Prostate gland (tissue), 2 donors: ENCODE data around the gene GPAT2. TPM values are rescaled to one million over a fixed set of nuclear protein-coding genes. Genes with fewer than 3 reads are reported as not detected.
"Not testable (repeated sequence)": the region's sequence is repeated elsewhere in the genome, so short reads cannot be mapped to it uniquely, and the experiment has no call there.

Source experiments
- DNase-seq: peaks from one replicate; pipeline ENCODE4 v3.0.0-alpha.2; 2019; ENCODE audit warnings: low spot score
- H3K27ac ChIP-seq, 2 donors: fragments of 200-600 bp; sonication (generic); 2 replicates each; pipeline ENCODE4 v1.5.1; 2017 to 2019
- H3K27me3 ChIP-seq: fragments of 200-600 bp; sonication (generic); replicated peaks from 2 replicates; pipeline ENCODE4 v1.5.1; 2019; ENCODE audit not compliant: insufficient read depth
- H3K36me3 ChIP-seq, 2 donors: fragments of 200-600 bp; sonication (generic); 1 replicate in 1 of 2; 2 replicates in 1 of 2; pipeline versions ENCODE4 v1.5.1 to v1.8.1; 2017 to 2019
- H3K4me1 ChIP-seq: fragments of 200-600 bp; sonication (generic); replicated peaks from 2 replicates; pipeline ENCODE4 v1.5.1; 2019
- H3K4me3 ChIP-seq, 2 donors: fragments of 200-600 bp; sonication (generic); 2 replicates each; pipeline ENCODE4 v1.5.1; 2017 to 2019
- H3K9me3 ChIP-seq: fragments of 200-600 bp; sonication (generic); 2 replicates; pipeline ENCODE4 v1.5.1; 2017
- CTCF ChIP-seq, 4 experiments: fragments of 200-600 bp in 2 of 4; fragments of 450-650 bp in 2 of 4; sonication (generic) in 2 of 4; IDR thresholded peaks; 1 replicate in 3 of 4; 2 replicates in 1 of 4; pipeline ENCODE4 v1.5.1; 2016 to 2019; ENCODE audit warnings: antibody characterized with exemption in 4 of 4, mild to moderate bottlenecking in 2 of 4, moderate library complexity in 2 of 4
- POLR2A ChIP-seq: fragments of 450-650 bp; IDR thresholded peaks from one replicate; pipeline ENCODE4 v1.6.1; 2016; ENCODE audit warnings: antibody characterized with exemption, mild to moderate bottlenecking
- POLR2AphosphoS5 ChIP-seq: sonication (generic); formaldehyde crosslinking; IDR thresholded peaks from one replicate; pipeline ENCODE4 v1.6.1; 2017; ENCODE audit warnings: antibody characterized with exemption
- WGBS: methylation state at CpG from one replicate; pipeline ENCODE4 v1.1.5; 2018; 5-methylcytosine and 5-hydroxymethylcytosine counted together
- intact Hi-C: fragments of 100-400 bp; cut with DNase I; formaldehyde crosslinking; loops from one replicate; pipeline ENCODE4 v1.14.2; 2022
- total RNA-seq, 2 donors: library from RNA; depleted of rRNA; stranded (reverse); fragments of >200 nt; gene quantifications; one replicate each; pipeline ENCODE4 v1.1.0, GENCODE V29; 2016

GPAT2 gene
- total RNA-seq, 2 donors from 2014 or later = 0.96 to 19.5 TPM

- 92% methylated on average over 5 of the region's 5 CpGs for WGBS
- H3K27me3 ChIP-seq, H3K4me1 ChIP-seq, H3K27ac ChIP-seq, H3K4me3 ChIP-seq, H3K36me3 ChIP-seq, DNase-seq, intact Hi-C loops, H3K9me3 ChIP-seq: not testable (repeated sequence)
These were observed 35.6 kb upstream of the GPAT2 start for GRCh38 chr2:96070351-96070750.

- H3K27ac ChIP-seq, DNase-seq, H3K27me3 ChIP-seq, H3K9me3 ChIP-seq, H3K36me3 ChIP-seq, intact Hi-C loops, H3K4me3 ChIP-seq, H3K4me1 ChIP-seq: not testable (repeated sequence)
- 61% methylated on average over 6 of the region's 8 CpGs for WGBS
These were observed 35.2 kb upstream of the GPAT2 start for GRCh38 chr2:96069878-96070277.

GRCh38 chr2:96067902-96068581 is 33.3 kb upstream of the GPAT2 start:
- H3K27me3 ChIP-seq, H3K4me3 ChIP-seq, H3K27ac ChIP-seq, intact Hi-C loops, H3K9me3 ChIP-seq, H3K36me3 ChIP-seq, H3K4me1 ChIP-seq, DNase-seq: not testable (repeated sequence)
- WGBS = 42% methylated on average over 9 of the region's 9 CpGs

- intact Hi-C loops, H3K4me1 ChIP-seq, H3K36me3 ChIP-seq, H3K27me3 ChIP-seq, H3K9me3 ChIP-seq, H3K4me3 ChIP-seq, DNase-seq, H3K27ac ChIP-seq: not testable (repeated sequence)
- 75% methylated on average over 2 of the region's 2 CpGs for WGBS
These were observed 32.5 kb upstream of the GPAT2 start for GRCh38 chr2:96067098-96067660.

GRCh38 chr2:96066511-96066910 is 31.8 kb upstream of the GPAT2 start:
- H3K9me3 ChIP-seq, H3K27me3 ChIP-seq, H3K36me3 ChIP-seq, H3K4me1 ChIP-seq, H3K4me3 ChIP-seq, H3K27ac ChIP-seq, DNase-seq, intact Hi-C loops: not testable (repeated sequence)
- 91% methylated on average over 7 of the region's 7 CpGs for WGBS

GRCh38 chr2:96065954-96066353 is 31.2 kb upstream of the GPAT2 start:
- H3K4me1 ChIP-seq, DNase-seq, H3K9me3 ChIP-seq, H3K36me3 ChIP-seq, H3K27ac ChIP-seq, H3K27me3 ChIP-seq, H3K4me3 ChIP-seq, intact Hi-C loops: not testable (repeated sequence)
- WGBS = 89% methylated on average over 4 of the region's 4 CpGs

GRCh38 chr2:96065381-96065930 is 30.7 kb upstream of the GPAT2 start:
- Histone ChIP-seq H3K27me3 (no peaks in the 10 kb centered on the region), H3K36me3 (no peaks in the 10 kb centered on the region), H3K9me3 (no peaks in the 10 kb centered on the region), H3K4me3 (no peak overlapping the region), H3K27ac (no peak overlapping the region), H3K4me1 (no peaks in the 10 kb centered on the region)
- intact Hi-C loops = no loop called here
- TF ChIP-seq POLR2AphosphoS5 (no peak), POLR2A (no peak), CTCF (IDR thresholded peaks at IDR 0.05) (no peak)
- WGBS = 94% methylated on average over 4 of the region's 4 CpGs
- no peak for DNase-seq

- H3K4me3 ChIP-seq, H3K27me3 ChIP-seq, intact Hi-C loops, H3K36me3 ChIP-seq, H3K27ac ChIP-seq, DNase-seq, H3K9me3 ChIP-seq, H3K4me1 ChIP-seq: not testable (repeated sequence)
These were observed 30.0 kb upstream of the GPAT2 start for GRCh38 chr2:96064760-96065159.

GRCh38 chr2:96064047-96064675 is 29.4 kb upstream of the GPAT2 start:
- DNase-seq, H3K27ac ChIP-seq, H3K4me1 ChIP-seq, H3K27me3 ChIP-seq, H3K4me3 ChIP-seq, H3K9me3 ChIP-seq, intact Hi-C loops, H3K36me3 ChIP-seq: not testable (repeated sequence)
- WGBS = 84% methylated on average over 1 of the region's 3 CpGs
